AG04450 (cell line): Measurements from ENCODE around the gene ZCCHC2. TPM values are rescaled to one million over a fixed set of nuclear protein-coding genes. Genes with fewer than 3 reads are reported as not detected.

Experiments
- CTCF ChIA-PET: fragments of 300-600, 350-600 bp; formaldehyde crosslinking; extraction: SDS; loops from one replicate; lab custom pipeline; 2022; ENCODE audit warnings: antibody characterized with exemption, inconsistent platforms; lab: Charles Lee
- POLR2A ChIA-PET: fragments of 350-600 bp; formaldehyde crosslinking; extraction: SDS; loops from one replicate; lab custom pipeline; 2021; ENCODE audit warnings: antibody characterized with exemption, inconsistent platforms; lab: Yijun Ruan, JAX
- DNase-seq: peaks from one replicate; pipeline ENCODE4 v3.0.0-alpha.2; 2011; ENCODE audit warnings: low read depth, low spot score
- H3K27ac ChIP-seq: one replicate; pipeline ENCODE4 v1.5.1; 2012; ENCODE audit warnings: low read depth, low read length, control low read depth
- H3K27me3 ChIP-seq: one replicate; pipeline ENCODE4 v1.6.0; 2012; ENCODE audit warnings: low read length; ENCODE audit not compliant: control insufficient read depth, insufficient read depth
- H3K4me3 ChIP-seq: 2 replicates; pipeline ENCODE4 v1.5.1; 2011; ENCODE audit warnings: mild to moderate bottlenecking, low read depth, low read length, control low read depth
- H3K9me3 ChIP-seq: 2 replicates; pipeline ENCODE4 v1.5.1; 2012; ENCODE audit warnings: low read length; ENCODE audit not compliant: control insufficient read depth, insufficient read depth
- polyA plus RNA-seq: library from polyadenylated mRNA; depleted of rRNA; stranded (reverse); fragments of >200 nt; gene quantifications from 2 replicates; pipeline ENCODE4 v1.2.3, GENCODE V29; 2011
- TF ChIP-seq, protein P1 (sequence below): IDR thresholded peaks from 2 replicates; pipeline ENCODE4 v1.5.1; 2011; ENCODE audit warnings: low read depth, low read length, control low read depth, inconsistent platforms

The ZCCHC2 gene
- polyA plus RNA-seq, 1 experiment = 5.8 TPM

DNA sequence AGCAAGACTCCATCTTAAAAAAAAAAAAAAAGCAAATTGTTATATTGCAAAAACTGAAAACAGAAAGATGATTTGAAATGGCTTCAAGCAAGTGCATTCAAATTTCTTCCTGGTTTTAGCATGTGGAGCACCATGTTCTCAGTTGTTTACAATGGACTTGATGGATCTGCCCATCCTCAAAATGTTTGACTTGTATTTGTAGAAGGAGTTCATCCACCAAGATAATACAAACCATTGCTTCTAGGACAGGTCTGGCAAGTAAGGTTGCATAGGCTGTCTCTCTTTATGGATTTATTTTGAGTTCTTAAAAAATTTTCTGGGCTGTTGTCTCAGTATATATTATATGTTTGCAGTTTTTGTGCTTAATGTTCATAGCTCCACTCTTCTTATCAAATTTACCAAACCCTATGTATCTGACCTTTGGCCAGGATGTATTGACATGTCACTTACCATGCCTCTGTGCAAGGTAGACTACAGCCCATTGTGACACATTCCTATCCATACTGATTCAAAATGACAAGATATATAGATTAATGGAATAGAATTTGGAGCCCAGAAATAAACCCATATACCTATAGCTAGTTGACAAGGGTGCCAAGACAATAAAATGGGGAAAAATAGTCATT is 21.7 kb upstream of the ZCCHC2 start:
- ChIA-PET CTCF (no interaction called here), POLR2A (interaction anchor here (0.7 kb wide), 1 partner anchor 513 kb away, joined by 6 read pairs; no protein-coding TSS in a partner anchor)
- Histone ChIP-seq H3K27ac (no peak overlapping the region), H3K9me3 (no peaks in the 10 kb centered on the region; the same call in 1 of the 2 replicates), H3K27me3 (peaks cover 8% of the 10 kb centered on the region), H3K4me3 (no peak overlapping the region)
- TF ChIP-seq, protein P1, sequence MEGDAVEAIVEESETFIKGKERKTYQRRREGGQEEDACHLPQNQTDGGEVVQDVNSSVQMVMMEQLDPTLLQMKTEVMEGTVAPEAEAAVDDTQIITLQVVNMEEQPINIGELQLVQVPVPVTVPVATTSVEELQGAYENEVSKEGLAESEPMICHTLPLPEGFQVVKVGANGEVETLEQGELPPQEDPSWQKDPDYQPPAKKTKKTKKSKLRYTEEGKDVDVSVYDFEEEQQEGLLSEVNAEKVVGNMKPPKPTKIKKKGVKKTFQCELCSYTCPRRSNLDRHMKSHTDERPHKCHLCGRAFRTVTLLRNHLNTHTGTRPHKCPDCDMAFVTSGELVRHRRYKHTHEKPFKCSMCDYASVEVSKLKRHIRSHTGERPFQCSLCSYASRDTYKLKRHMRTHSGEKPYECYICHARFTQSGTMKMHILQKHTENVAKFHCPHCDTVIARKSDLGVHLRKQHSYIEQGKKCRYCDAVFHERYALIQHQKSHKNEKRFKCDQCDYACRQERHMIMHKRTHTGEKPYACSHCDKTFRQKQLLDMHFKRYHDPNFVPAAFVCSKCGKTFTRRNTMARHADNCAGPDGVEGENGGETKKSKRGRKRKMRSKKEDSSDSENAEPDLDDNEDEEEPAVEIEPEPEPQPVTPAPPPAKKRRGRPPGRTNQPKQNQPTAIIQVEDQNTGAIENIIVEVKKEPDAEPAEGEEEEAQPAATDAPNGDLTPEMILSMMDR = no peak
- no peak for DNase-seq

DNA sequence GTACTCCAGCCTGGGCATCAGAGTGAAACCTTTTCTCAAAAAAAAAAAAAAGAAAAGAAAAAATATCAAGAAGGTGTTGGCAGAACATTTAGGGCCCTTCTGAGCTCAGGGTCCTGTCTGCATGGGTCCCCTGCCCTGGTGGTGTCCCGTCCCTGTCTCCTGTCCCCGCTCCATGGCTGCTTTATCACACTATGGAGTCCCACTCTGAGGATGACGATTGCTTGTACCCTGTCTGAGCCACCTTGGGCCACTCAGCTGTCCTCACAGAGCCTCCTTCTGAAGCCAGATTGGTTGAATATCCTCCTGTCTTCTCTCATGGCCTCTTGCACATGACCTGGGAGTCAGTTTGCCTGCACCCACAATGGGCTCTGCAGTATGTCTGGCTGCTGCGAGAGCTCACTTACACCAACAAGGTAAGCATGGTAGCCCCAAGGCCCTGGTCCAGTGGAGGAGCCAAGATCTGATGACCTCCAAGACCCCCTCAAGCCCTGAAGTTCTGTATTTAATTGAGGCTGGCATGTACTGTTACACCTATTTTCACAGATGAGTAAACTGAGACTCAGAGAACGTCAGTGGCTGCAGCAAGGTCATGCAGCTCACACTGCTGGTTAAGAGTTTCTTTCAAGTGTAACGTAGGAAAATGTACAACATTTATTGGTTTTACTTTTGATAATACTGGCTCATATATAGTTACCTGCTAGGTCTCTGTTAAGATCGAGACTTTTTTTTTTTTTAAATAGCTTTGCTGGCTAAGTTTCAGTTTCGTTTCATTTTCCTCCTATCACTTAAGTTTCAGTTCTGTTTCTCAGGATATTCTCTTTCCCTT is 16.9 kb upstream of the ZCCHC2 start:
- no peak overlapping the region for H3K27ac ChIP-seq
- peaks cover 8% of the 10 kb centered on the region for H3K27me3 ChIP-seq
- no peaks in the 10 kb centered on the region; the same call in 1 of the 2 replicates for H3K9me3 ChIP-seq
- no peak for DNase-seq
- ChIA-PET POLR2A (no interaction called here), CTCF (interaction anchor here (0.9 to 2.1 kb wide), 3 partner anchors 78 to 83 kb away, joined by 3 to 5 read pairs (median 4); no protein-coding TSS in a partner anchor)
- TF ChIP-seq, protein P1 = no peak
- peak overlapping the region; percentile 14; the same call in 1 of the 2 replicates for H3K4me3 ChIP-seq

- Histone ChIP-seq H3K27me3 (peaks cover 9% of the 10 kb centered on the region), H3K27ac (no peak overlapping the region), H3K9me3 (no peaks in the 10 kb centered on the region; the same call in 1 of the 2 replicates), H3K4me3 (no peak overlapping the region; the same call in 1 of the 2 replicates)
- CTCF ChIA-PET = interaction anchor here (2.1 kb wide), 1 partner anchor 84 kb away, joined by 4 read pairs; no protein-coding TSS in a partner anchor
- TF ChIP-seq, protein P1 = no peak
- POLR2A ChIA-PET = no interaction called here
- DNase-seq = no peak
Measured at GRCh38 chr18:62506495-62507143, 16.2 kb upstream of the ZCCHC2 start.

DNA sequence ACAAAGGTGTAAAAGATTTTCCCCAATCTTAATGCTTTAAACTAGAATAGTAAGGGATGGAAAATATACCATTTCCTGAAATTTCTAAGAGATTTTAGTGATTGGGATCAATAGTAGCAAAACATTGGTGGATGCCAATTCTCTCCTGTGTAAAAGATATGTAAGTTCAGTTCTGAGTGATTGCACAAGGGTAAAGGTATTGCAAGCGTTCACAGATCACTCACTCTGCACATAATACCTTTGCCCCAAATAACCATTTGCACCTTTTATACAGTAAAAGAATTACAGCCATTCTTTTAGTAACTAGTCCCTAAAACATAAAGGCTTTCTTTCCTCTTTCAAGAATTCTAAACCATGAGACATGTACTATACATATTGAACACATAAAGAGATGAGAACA is 13.0 kb upstream of the ZCCHC2 start:
- TF ChIP-seq, protein P1 = no peak
- Histone ChIP-seq H3K27me3 (peaks cover 9% of the 10 kb centered on the region), H3K4me3 (no peak overlapping the region), H3K9me3 (no peaks in the 10 kb centered on the region; the same call in 1 of the 2 replicates), H3K27ac (no peak overlapping the region)
- no peak for DNase-seq
- ChIA-PET CTCF (no interaction called here), POLR2A (no interaction called here)
